AG04450 (cell line): Measurements from ENCODE around the gene IL1RAPL1. TPM values are rescaled to one million over a fixed set of nuclear protein-coding genes. Genes with fewer than 3 reads are reported as not detected.

ENCODE experiments used
- CTCF ChIA-PET: fragments of 300-600, 350-600 bp; formaldehyde crosslinking; extraction: SDS; loops from one replicate; lab custom pipeline; 2022; ENCODE audit warnings: antibody characterized with exemption, inconsistent platforms; lab: Charles Lee
- POLR2A ChIA-PET: fragments of 350-600 bp; formaldehyde crosslinking; extraction: SDS; loops from one replicate; lab custom pipeline; 2021; ENCODE audit warnings: antibody characterized with exemption, inconsistent platforms; lab: Yijun Ruan, JAX
- DNase-seq: peaks from one replicate; pipeline ENCODE4 v3.0.0-alpha.2; 2011; ENCODE audit warnings: low read depth, low spot score
- H3K27ac ChIP-seq: one replicate; pipeline ENCODE4 v1.5.1; 2012; ENCODE audit warnings: low read depth, low read length, control low read depth
- H3K27me3 ChIP-seq: one replicate; pipeline ENCODE4 v1.6.0; 2012; ENCODE audit warnings: low read length; ENCODE audit not compliant: control insufficient read depth, insufficient read depth
- H3K4me3 ChIP-seq: 2 replicates; pipeline ENCODE4 v1.5.1; 2011; ENCODE audit warnings: mild to moderate bottlenecking, low read depth, low read length, control low read depth
- H3K9me3 ChIP-seq: 2 replicates; pipeline ENCODE4 v1.5.1; 2012; ENCODE audit warnings: low read length; ENCODE audit not compliant: control insufficient read depth, insufficient read depth
- CTCF ChIP-seq: IDR thresholded peaks from 2 replicates; pipeline ENCODE4 v1.5.1; 2011; ENCODE audit warnings: low read depth, low read length, control low read depth, inconsistent platforms
- polyA plus RNA-seq: library from polyadenylated mRNA; depleted of rRNA; stranded (reverse); fragments of >200 nt; gene quantifications from 2 replicates; pipeline ENCODE4 v1.2.3, GENCODE V29; 2011

IL1RAPL1 gene
- polyA plus RNA-seq, 1 experiment: 0.93 TPM

- H3K27me3 ChIP-seq: no peaks in the 10 kb centered on the region
- H3K9me3 ChIP-seq: no peaks in the 10 kb centered on the region
- no peak for DNase-seq
- no peak overlapping the region for H3K4me3 ChIP-seq
- CTCF ChIA-PET: no interaction called here
- no peak overlapping the region for H3K27ac ChIP-seq
- POLR2A ChIA-PET: no interaction called here
- no peak for TF ChIP-seq CTCF
Measured at GRCh38 chrX:29666366-29666765, 1079.1 kb downstream of the IL1RAPL1 start.

- POLR2A ChIA-PET: no interaction called here
- Histone ChIP-seq H3K4me3 (no peak overlapping the region), H3K27me3 (no peaks in the 10 kb centered on the region), H3K27ac (no peak overlapping the region), H3K9me3 (no peaks in the 10 kb centered on the region)
- no peak for DNase-seq
- TF ChIP-seq CTCF: no peak
- CTCF ChIA-PET: no interaction called here
Measured at GRCh38 chrX:29671421-29671820, 1084.2 kb downstream of the IL1RAPL1 start.

GRCh38 chrX:29687687-29688086 lies 1100.4 kb downstream of the IL1RAPL1 start:
- ChIA-PET POLR2A (no interaction called here), CTCF (interaction anchor here (0.6 kb wide), 1 partner anchor 64 kb away, joined by 5 read pairs; no protein-coding TSS in a partner anchor)
- Histone ChIP-seq H3K27me3 (no peaks in the 10 kb centered on the region), H3K4me3 (no peak overlapping the region), H3K27ac (no peak overlapping the region), H3K9me3 (no peaks in the 10 kb centered on the region)
- no peak for DNase-seq
- TF ChIP-seq CTCF: peak; percentile 33

- no peak overlapping the region for H3K27ac ChIP-seq
- H3K9me3 ChIP-seq: no peaks in the 10 kb centered on the region
- ChIA-PET CTCF (no interaction called here), POLR2A (no interaction called here)
- no peak for DNase-seq
- no peaks in the 10 kb centered on the region for H3K27me3 ChIP-seq
- H3K4me3 ChIP-seq: no peak overlapping the region
- no peak for TF ChIP-seq CTCF
Measured at GRCh38 chrX:29690061-29690460, 1102.8 kb downstream of the IL1RAPL1 start.

- no peak for TF ChIP-seq CTCF
- H3K4me3 ChIP-seq: no peak overlapping the region
- DNase-seq: no peak
- no peaks in the 10 kb centered on the region for H3K9me3 ChIP-seq
- ChIA-PET CTCF (no interaction called here), POLR2A (no interaction called here)
- no peak overlapping the region for H3K27ac ChIP-seq
- H3K27me3 ChIP-seq: no peaks in the 10 kb centered on the region
Measured at GRCh38 chrX:29691044-29691443, 1103.8 kb downstream of the IL1RAPL1 start.
